ENCODE measurements around the gene ALG5. TPM values are rescaled to one million over a fixed set of nuclear protein-coding genes. Genes with fewer than 3 reads are reported as not detected.

Gene ALG5
- total RNA-seq, 1 experiment from 2014 or later = 27.0 TPM

DNA sequence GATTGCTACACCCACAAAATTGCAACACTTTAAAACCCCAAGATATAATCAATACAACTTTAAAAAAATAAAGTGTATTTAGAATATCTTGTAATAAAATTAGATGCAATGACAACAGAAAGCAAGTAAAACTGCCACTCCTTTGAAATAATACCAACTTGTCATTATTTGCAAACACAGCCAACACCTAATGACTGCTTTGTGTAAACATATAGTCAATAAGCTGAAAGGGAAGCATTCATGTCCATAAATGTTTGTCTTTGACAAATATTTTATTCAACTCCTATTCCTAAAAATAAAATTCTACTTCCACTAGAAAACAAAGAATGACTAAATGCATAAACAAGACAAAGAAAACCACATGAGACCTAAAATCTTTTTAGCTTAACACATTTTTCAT is 85.7 kb downstream of the ALG5 start:
- Histone ChIP-seq H3K9me3 (ENCODE audit: control insufficient read depth, low read depth, low read length) (no peaks in the 10 kb centered on the region), H3K27me3 (ENCODE audit: insufficient read depth, low read length) (no peaks in the 10 kb centered on the region; the same call in 1 of the 2 replicates), H4K5ac (ENCODE audit: insufficient read length, low read depth, low read length) (no peak overlapping the region), H3T11ph (ENCODE audit: low read length) (no peak overlapping the region), H4K8ac (replicated peaks; ENCODE audit: insufficient read length, low read depth, low read length) (no peak overlapping the region), H2BK120ac (ENCODE audit: low read depth, low read length, poor library complexity, severe bottlenecking) (no peak overlapping the region), H2BK20ac (ENCODE audit: low read depth, low read length, poor library complexity, severe bottlenecking) (no peak overlapping the region), H2BK12ac (ENCODE audit: insufficient read length, low read depth, low read length) (no peak overlapping the region), H3K23ac (ENCODE audit: insufficient read length, low read depth, low read length) (no peak overlapping the region), H2AK5ac (ENCODE audit: insufficient read length, low read length) (no peak overlapping the region), H3K79me2 (ENCODE audit: insufficient read depth, low read length) (no peaks in the 10 kb centered on the region), H3K4ac (ENCODE audit: low read depth, low read length) (no peak overlapping the region), H3K14ac (ENCODE audit: insufficient read depth, low read length) (no peak overlapping the region), H3K23me2 (ENCODE audit: insufficient read length, low read depth, low read length, poor library complexity, severe bottlenecking) (no peaks in the 10 kb centered on the region), H4K91ac (ENCODE audit: insufficient read length, low read depth, low read length) (no peak overlapping the region), H4K20me1 (ENCODE audit: control insufficient read depth, insufficient read depth, insufficient read length) (no peaks in the 10 kb centered on the region), H3K79me1 (ENCODE audit: insufficient read depth, low read depth, low read length, poor library complexity, severe bottlenecking) (no peaks in the 10 kb centered on the region), H2BK15ac (ENCODE audit: low read depth, low read length) (no peak overlapping the region), H2AFZ (ENCODE audit: low read length) (no peak overlapping the region), H3K27ac (ENCODE audit: insufficient read length, low read depth, low read length) (no peak overlapping the region), H3K18ac (ENCODE audit: insufficient read length, low read depth, low read length) (no peak overlapping the region), H2BK5ac (ENCODE audit: insufficient read length, low read length) (no peak overlapping the region), H3K56ac (ENCODE audit: insufficient read length, low read depth, low read length) (no peak overlapping the region), H3K4me1 (ENCODE audit: insufficient read depth, low read length) (no peaks in the 10 kb centered on the region), H3K9ac (ENCODE audit: extremely low read depth, insufficient read length, low read length) (no peak overlapping the region), H3K4me2 (ENCODE audit: insufficient read depth, insufficient read length, low read length) (no peak overlapping the region)
- Mint-ChIP-seq H3K27me3 (ENCODE audit: low read depth) (peaks cover 24% of the 10 kb centered on the region), H3K4me3 (no peak overlapping the region), H3K27ac (no peak overlapping the region), H3K4me1 (peaks cover under 1 to 1% of the 10 kb centered on the region in 2 experiments; a peak in 3 of 4 replicates), H3K36me3 (ENCODE audit: insufficient read depth in 1 of 3, low read depth in 3 of 3) (no peaks in the 10 kb centered on the region), H3K9me3 (no peaks in the 10 kb centered on the region)
- no peak for TF ChIP-seq CTCF (conservative IDR thresholded peaks at IDR 0.05)
- no peak for DNase-seq
